DMS 273 treated with DMSO at 0.1 percent for 48 hours (cell line): ENCODE results near the gene CACYBP.

Experiments used
- DNase-seq: peaks from one replicate; lab custom pipeline; 2025; lab: John Stamatoyannopoulos, UW

CACYBP gene

GRCh38 chr1:174999936-175000696, at the start of gene CACYBP:
CACYBP (plus strand) TSS chr1:174999947; CDS start chr1:175000181, 234 bp downstream.
- no peak for DNase-seq

- no peak for DNase-seq
These were observed 46.3 kb upstream of the CACYBP start for GRCh38 chr1:174953285-174954072.

DNA sequence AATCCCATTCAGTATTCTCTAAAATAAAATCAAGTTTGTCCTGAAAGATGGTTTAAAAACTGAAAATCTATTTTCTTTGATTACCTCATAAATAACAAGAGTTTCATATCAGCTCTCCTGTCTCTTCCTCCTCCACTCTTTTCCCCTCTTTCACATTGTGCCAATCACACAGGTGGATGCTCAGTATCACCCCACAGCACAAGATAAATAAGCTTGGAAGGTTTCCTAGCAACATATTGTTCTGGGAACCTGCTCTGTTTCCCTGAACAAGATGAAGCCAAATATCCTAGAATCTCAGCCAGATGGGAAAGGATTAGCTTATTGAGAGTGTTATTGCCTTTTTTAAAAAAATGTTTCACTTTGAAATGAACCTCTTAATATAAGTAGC, 45.7 kb upstream of the CACYBP start:
- no peak for DNase-seq

DNA sequence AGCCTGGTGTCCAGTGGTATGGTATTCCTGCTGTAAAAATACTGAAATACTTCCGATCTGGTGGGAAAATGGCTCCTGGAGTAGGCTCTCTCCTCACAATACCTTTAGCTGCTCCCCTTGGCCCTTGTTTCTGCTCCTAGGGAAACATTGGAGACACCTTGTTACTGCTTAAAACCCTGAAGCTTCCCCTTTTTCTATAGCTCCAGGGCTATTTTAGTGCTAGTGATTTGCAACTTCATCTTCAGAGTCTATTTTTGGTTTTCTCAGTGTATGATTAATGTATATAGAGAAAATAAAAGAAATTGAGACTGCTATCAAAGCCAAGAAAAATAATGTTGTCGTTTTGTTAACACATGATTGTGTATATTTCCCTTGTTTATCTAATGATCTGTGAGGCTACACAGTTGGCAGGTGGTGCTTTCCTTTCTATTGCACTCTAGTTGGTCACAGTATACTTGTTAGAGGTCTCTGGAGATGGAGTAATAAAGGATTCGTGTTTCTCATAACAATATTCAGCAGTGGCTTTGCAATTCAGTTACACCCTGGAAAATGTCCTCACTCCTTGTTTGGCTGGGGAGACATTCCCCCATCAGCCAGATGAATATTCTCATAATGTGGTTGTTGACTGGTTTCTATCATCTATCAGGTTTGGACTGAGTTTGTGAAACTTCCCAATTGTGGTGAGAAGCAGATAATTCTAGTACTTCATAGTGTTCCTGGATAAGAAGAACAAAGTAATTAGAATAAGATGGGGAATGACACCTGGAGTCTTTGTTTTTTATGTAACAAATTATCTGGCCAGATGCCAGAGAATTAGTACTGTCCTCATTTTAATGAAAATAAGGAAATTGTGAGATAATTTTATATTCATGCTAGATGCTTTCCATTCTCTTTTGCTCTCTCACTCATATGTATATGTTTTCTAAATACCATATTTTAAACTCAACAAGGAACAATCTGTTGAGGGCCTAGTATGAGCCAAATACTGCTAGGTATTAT, 44.8 kb upstream of the CACYBP start:
- no peak for DNase-seq

DNA sequence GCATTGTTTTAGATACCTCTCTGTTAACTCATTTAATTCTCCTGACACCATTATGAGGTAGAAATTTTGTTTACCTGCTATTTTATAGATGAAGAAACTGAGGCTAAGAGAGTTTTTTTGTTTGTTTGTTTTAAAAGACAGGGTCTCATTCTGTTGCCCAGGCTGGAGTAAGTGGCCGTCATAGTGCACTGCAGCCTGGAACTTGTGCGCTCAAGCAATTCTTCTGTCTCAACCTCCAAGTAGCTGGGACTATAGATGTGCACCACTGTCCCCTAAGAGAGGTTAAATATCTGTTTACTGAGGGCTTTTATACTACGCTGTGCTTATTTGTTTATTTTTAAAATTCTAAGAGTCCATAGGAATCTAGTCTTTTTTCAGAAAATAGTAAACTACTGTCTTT, 43.7 kb upstream of the CACYBP start:
- no peak for DNase-seq

- no peak for DNase-seq
These were observed 42.8 kb upstream of the CACYBP start for GRCh38 chr1:174956976-174957375.

- no peak for DNase-seq
These were observed 41.9 kb upstream of the CACYBP start for GRCh38 chr1:174957829-174958228.

- no peak for DNase-seq
These were observed 41.4 kb upstream of the CACYBP start for GRCh38 chr1:174958396-174958795.

DNA sequence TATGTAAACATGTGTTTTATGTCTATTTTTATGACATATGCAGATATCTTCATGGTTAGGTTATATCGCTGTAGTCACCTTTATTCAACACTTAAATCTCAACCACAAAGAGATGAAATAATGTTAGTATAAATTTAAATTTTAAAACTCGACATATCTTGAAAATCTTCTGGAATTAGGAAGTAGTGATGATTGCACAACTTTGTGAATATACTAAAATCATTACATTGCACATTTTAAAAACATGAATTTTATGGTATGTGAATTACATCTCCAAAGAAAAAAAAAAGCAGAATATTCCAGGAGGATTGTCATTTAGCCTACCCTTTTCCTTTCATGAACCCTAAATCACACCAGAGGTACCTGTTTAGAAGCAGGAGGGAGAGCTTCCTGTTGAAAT, 39.4 kb upstream of the CACYBP start:
- no peak for DNase-seq

DNA sequence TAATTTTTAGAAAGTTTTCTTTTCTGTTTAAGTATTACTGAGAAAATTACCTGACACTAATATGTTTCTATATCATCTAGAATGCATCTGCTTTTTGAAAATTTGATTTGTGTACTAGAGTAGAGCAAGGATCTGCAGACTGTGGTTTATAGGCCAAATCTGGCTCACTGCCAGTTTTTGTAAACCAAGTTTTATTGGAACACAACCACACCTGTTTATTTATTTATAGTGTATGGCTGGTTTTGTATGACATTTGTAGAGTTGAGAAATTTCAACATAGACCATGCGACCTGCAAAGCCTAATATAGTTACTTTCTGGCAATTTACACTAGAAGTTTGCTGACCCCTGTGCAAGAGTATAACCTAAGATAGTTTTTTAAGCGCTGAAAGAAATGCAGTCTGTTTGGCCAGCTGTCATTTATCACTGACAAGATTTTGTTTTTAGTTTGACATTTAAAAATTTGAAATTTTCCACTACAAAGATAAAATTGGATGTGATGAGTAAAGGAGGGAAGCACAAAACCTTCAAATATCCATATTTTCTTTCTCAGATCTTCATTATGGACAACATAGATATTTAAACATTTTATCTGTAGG, 36.1 kb upstream of the CACYBP start:
- DNase-seq = no peak

- no peak for DNase-seq
These were observed 35.3 kb upstream of the CACYBP start for GRCh38 chr1:174964261-174964971.

DNA sequence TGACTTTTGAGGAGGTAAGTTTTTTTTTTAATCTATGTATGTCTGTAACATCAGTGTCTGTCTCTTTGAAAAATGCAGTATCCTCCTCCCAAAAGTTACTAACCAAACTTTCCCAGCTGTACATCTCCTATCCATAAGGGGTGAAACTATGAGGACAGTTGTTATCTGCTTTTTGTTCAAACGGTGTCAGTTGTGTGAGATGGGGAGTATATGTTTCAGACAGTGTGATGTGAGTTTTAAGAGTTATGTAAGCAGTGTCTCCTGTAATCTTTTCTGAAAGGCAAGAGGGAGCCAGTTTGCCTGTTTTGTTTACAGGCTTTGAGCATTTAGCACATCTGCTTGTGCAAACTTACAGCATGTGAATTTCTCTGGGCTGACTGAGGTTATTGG, 34.8 kb upstream of the CACYBP start:
- DNase-seq = no peak

DNA sequence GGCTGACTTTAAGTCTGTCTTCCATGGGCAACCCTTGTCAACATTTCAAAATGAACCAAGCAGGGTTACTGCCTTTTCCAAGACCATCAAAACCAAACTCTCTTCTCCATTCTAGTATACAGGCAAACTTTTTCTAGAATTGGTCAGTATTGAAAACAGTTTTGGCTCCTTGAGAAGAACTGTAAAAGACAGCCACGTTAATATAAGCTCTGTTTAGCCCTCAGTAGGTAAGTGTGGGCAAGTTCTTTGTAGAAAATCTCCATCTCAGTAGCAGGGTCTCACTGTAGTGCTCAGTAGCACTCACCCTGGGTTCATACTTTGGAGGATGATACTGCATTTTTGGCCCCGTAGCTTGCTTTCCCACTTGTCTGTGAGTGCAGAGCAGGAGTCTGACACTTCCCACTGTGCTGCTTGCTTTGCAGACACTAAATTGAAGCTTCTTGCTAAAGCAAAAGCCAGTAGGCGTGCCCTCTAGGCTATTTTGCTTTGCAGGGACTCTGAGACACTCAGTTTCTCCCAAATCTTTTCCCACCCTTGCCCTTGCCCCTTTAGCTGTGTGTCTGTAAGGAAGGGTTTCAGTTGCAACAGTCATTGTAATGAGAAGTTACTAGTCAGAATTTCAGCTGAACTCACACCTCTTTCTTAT, 34.3 kb upstream of the CACYBP start:
- no peak for DNase-seq

- no peak for DNase-seq
These were observed 33.7 kb upstream of the CACYBP start for GRCh38 chr1:174966008-174966572.

- DNase-seq = no peak
These were observed 31.7 kb upstream of the CACYBP start for GRCh38 chr1:174967845-174968705.

GRCh38 chr1:174968750-174969244, 30.9 kb upstream of the CACYBP start:
- no peak for DNase-seq

DNA sequence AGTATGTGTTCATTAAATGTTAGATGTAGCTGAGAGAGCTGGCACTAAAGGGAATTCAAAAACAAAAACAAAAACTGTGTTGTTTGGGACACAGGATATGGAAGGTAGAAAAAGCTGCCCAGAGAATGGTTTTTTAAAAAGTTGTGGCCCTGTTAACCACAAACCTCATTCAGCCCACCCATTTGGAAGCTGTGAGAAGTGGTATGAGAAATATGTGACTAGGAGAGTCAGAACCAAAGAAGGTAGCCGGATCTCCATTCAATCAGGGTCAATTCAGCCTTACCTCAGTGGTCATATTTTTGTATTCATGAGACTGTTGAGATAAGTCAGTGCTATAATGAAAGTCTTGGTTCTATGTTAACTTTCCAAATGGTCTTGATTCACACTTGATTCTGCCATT, 29.8 kb upstream of the CACYBP start:
- DNase-seq = no peak

- DNase-seq = no peak
These were observed 28.3 kb upstream of the CACYBP start for GRCh38 chr1:174971466-174971865.

DNA sequence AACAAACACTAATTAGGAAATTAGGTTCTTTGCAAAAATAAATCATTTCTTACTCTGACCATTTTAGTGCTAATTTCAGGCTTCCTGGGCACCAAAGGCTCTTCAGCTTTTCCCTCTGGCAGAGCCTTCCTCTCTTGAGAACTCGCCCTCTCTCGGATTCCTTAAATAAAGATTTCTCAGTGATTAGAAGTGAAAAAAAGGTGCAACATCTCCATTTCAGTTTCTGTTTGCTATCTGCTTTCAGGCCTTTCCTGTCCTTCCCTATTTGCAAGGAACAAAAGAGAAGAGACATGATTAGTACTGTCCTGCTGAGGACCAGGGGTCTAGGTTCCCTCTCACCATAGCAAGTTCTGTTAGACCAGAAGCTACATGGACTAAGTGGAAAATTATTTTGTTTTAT, 27.8 kb upstream of the CACYBP start:
- DNase-seq = no peak
